ENCODE results near the gene OXER1.

The OXER1 gene

GRCh38 chr2:42754776-42755140 lies 9.2 kb downstream of the OXER1 start:
- H3K9me3 ChIP-seq (ENCODE audit: insufficient read depth, low read length), result no peaks in the 10 kb centered on the region
- H3K4me3 ChIP-seq (ENCODE audit: insufficient read length, low read depth), result no peak overlapping the region
- no peaks in the 10 kb centered on the region for H3K36me3 ChIP-seq (ENCODE audit: insufficient read depth, insufficient read length, low read length)
- H3K4me1 ChIP-seq (ENCODE audit: insufficient read depth, insufficient read length), result peaks cover 11% of the 10 kb centered on the region
- TF ChIP-seq SUZ12 (IDR thresholded peaks at IDR 0.05; ENCODE audit: extremely low read depth, insufficient read depth, insufficient read length) (no peak), ZNF274 (IDR thresholded peaks at IDR 0.05; ENCODE audit: low read depth, low read length) (no peak), YY1 (IDR thresholded peaks at IDR 0.05; ENCODE audit: insufficient read depth, insufficient read length) (no peak)
- H3K27me3 ChIP-seq (ENCODE audit: insufficient read depth, insufficient read length), result no peaks in the 10 kb centered on the region
- no peak for DNase-seq (ENCODE audit: low read depth, low spot score)
- no peak overlapping the region for H3K9ac ChIP-seq (ENCODE audit: insufficient read length, low read depth)

DNA sequence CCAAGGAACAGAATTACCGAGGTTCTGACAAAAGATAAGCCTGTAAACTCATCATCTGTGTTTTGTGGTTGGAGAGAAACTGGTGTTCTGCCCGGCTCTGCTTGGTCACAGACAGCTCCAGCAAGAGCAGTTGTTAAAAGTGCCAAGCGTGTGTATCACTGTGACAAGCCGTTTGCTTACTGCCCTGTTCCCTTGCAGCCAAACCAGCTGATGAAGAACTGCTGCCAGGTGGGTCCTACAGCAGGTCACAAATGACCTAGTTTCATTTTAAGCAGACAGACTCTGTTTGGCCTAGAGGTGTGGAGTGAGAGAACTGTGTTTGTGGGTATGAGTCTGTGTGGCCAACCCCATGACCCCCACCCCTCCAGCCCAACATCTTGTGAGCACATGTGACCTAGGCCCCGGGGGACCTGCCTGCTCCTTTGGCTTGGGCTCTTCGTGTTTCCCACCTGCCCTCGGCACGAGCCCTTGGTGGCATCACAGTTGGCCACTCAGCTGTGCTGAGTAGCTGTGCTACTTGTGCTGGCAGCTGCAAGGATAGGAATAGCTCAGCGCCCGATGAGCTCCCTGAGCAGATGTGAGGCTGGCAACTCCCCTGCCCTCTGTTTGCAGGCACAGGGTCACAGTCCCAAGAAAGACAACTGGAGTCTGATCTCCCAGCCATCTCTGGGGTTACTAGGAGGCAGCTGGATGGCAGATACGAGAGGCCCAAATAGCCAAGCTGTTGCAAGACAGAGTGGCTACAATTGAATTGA lies 9.7 kb downstream of the OXER1 start:
- Histone ChIP-seq H3K9ac (ENCODE audit: insufficient read length, low read depth) (no peak overlapping the region), H3K27me3 (ENCODE audit: insufficient read depth, insufficient read length) (no peaks in the 10 kb centered on the region), H3K36me3 (ENCODE audit: insufficient read depth, insufficient read length, low read length) (no peaks in the 10 kb centered on the region), H3K9me3 (ENCODE audit: insufficient read depth, low read length) (no peaks in the 10 kb centered on the region), H3K4me3 (ENCODE audit: insufficient read length, low read depth) (no peak overlapping the region), H3K4me1 (ENCODE audit: insufficient read depth, insufficient read length) (peaks cover 11% of the 10 kb centered on the region)
- no peak for DNase-seq (ENCODE audit: low read depth, low spot score)
- no peak for TF ChIP-seq YY1 (IDR thresholded peaks at IDR 0.05; ENCODE audit: insufficient read depth, insufficient read length)
- TF ChIP-seq SUZ12 (IDR thresholded peaks at IDR 0.05; ENCODE audit: extremely low read depth, insufficient read depth, insufficient read length), result no peak
- TF ChIP-seq ZNF274 (IDR thresholded peaks at IDR 0.05; ENCODE audit: low read depth, low read length), result no peak

DNA sequence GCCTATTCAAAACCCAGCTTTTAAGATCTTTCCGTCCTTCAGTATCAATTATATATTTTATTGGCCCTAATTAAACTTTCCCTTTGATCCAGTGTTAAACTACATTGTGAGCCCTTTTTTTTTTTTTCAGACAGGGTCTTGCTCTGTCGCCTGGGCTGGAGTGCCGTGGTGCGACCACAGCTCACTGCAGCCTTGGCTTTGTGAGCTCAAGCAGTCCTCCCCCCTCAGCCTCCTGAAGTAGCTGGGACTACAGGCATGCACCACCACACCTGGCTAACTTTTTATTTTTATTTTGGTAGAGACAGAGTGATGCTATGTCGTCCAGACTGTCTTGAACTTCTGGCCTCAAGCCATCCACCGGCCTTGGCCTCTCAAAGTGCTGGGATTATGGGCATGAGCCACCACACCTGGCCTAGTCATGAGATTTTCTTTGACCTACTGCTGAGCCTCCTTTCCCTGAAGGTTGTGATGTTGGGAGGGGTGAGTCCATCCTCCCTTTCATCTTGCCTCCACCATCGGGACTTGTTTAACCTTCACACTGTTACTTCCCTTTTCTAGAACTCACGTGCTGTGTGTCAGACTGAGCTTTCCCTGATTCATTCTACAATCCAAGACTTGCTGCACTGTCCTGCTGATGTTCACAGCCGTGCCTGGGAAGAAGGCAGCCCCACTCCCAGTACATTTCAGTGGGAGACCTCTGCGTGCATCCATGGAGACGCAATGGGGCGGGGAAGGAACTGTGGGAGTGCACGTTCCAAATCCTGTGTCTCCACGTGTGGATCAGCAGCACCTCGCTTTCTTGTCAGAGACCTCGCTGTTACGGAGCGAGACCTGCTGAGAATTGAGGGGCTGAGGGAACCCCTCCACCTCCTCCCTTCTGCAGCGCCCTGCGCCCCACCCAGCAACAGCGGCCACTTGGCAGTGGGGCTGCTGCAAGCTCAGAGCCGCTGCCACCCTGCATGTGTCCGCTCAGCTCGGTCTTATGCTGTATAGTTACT lies 10.8 kb downstream of the OXER1 start:
- no peaks in the 10 kb centered on the region for H3K9me3 ChIP-seq (ENCODE audit: insufficient read depth, low read length)
- TF ChIP-seq SUZ12 (IDR thresholded peaks at IDR 0.05; ENCODE audit: extremely low read depth, insufficient read depth, insufficient read length) (no peak), YY1 (IDR thresholded peaks at IDR 0.05; ENCODE audit: insufficient read depth, insufficient read length) (no peak), ZNF274 (IDR thresholded peaks at IDR 0.05; ENCODE audit: low read depth, low read length) (no peak)
- no peak overlapping the region for H3K9ac ChIP-seq (ENCODE audit: insufficient read length, low read depth)
- H3K4me1 ChIP-seq (ENCODE audit: insufficient read depth, insufficient read length), result peaks cover 11% of the 10 kb centered on the region
- H3K4me3 ChIP-seq (ENCODE audit: insufficient read length, low read depth), result no peak overlapping the region
- no peaks in the 10 kb centered on the region for H3K27me3 ChIP-seq (ENCODE audit: insufficient read depth, insufficient read length)
- DNase-seq (ENCODE audit: low read depth, low spot score), result no peak
- H3K36me3 ChIP-seq (ENCODE audit: insufficient read depth, insufficient read length, low read length), result no peaks in the 10 kb centered on the region

GRCh38 chr2:42752314-42752713 lies 11.6 kb downstream of the OXER1 start:
- no peaks in the 10 kb centered on the region for H3K36me3 ChIP-seq (ENCODE audit: insufficient read depth, insufficient read length, low read length)
- H3K9ac ChIP-seq (ENCODE audit: insufficient read length, low read depth), result no peak overlapping the region
- no peak overlapping the region for H3K4me3 ChIP-seq (ENCODE audit: insufficient read length, low read depth)
- H3K27me3 ChIP-seq (ENCODE audit: insufficient read depth, insufficient read length), result no peaks in the 10 kb centered on the region
- no peak for DNase-seq (ENCODE audit: low read depth, low spot score)
- no peak for TF ChIP-seq ZNF274 (IDR thresholded peaks at IDR 0.05; ENCODE audit: low read depth, low read length)
- TF ChIP-seq SUZ12 (IDR thresholded peaks at IDR 0.05; ENCODE audit: extremely low read depth, insufficient read depth, insufficient read length), result no peak
- TF ChIP-seq YY1 (IDR thresholded peaks at IDR 0.05; ENCODE audit: insufficient read depth, insufficient read length), result no peak
- no peaks in the 10 kb centered on the region for H3K9me3 ChIP-seq (ENCODE audit: insufficient read depth, low read length)
- peaks cover 11% of the 10 kb centered on the region for H3K4me1 ChIP-seq (ENCODE audit: insufficient read depth, insufficient read length)

- no peaks in the 10 kb centered on the region for H3K27me3 ChIP-seq (ENCODE audit: insufficient read depth, insufficient read length)
- no peaks in the 10 kb centered on the region for H3K4me1 ChIP-seq (ENCODE audit: insufficient read depth, insufficient read length)
- no peak for DNase-seq (ENCODE audit: low read depth, low spot score)
- H3K9ac ChIP-seq (ENCODE audit: insufficient read length, low read depth), result no peak overlapping the region
- TF ChIP-seq ZNF274 (IDR thresholded peaks at IDR 0.05; ENCODE audit: low read depth, low read length) (no peak), SUZ12 (IDR thresholded peaks at IDR 0.05; ENCODE audit: extremely low read depth, insufficient read depth, insufficient read length) (no peak), YY1 (IDR thresholded peaks at IDR 0.05; ENCODE audit: insufficient read depth, insufficient read length) (no peak)
- H3K36me3 ChIP-seq (ENCODE audit: insufficient read depth, insufficient read length, low read length), result no peaks in the 10 kb centered on the region
- H3K9me3 ChIP-seq (ENCODE audit: insufficient read depth, low read length), result 0 out of 2 replicates have a peak, but pooled peaks cover 2% of the 10 kb centered on the region
- H3K4me3 ChIP-seq (ENCODE audit: insufficient read length, low read depth), result no peak overlapping the region
Measured at GRCh38 chr2:42748840-42749239, 15.1 kb downstream of the OXER1 start.

DNA sequence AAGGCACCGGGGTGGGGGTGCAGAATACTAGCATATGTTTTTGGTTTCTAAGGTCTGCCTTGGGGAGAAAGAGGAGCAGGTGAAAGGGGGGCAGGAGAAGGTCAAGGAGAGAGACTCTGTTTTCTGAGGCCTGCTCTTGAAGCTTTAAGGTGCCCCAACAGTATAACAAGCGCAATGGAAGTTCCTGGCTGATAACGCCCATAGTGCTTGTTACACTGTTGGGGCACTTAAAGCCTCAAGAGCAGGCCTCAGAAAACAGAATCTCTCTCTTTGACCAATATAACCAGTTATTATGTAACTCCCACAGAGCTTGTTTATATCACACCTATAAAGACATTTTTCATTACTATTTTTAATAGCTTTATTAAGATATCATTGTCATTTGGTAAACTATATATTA lies 16.5 kb downstream of the OXER1 start:
- Histone ChIP-seq H3K9me3 (ENCODE audit: insufficient read depth, low read length) (peaks cover 16% of the 10 kb centered on the region; the same call in 1 of the 2 replicates), H3K9ac (ENCODE audit: insufficient read length, low read depth) (no peak overlapping the region), H3K36me3 (ENCODE audit: insufficient read depth, insufficient read length, low read length) (no peaks in the 10 kb centered on the region), H3K4me1 (ENCODE audit: insufficient read depth, insufficient read length) (no peaks in the 10 kb centered on the region), H3K27me3 (ENCODE audit: insufficient read depth, insufficient read length) (no peaks in the 10 kb centered on the region), H3K4me3 (ENCODE audit: insufficient read length, low read depth) (no peak overlapping the region)
- DNase-seq (ENCODE audit: low read depth, low spot score), result no peak
- TF ChIP-seq SUZ12 (IDR thresholded peaks at IDR 0.05; ENCODE audit: extremely low read depth, insufficient read depth, insufficient read length) (no peak), ZNF274 (IDR thresholded peaks at IDR 0.05; ENCODE audit: low read depth, low read length) (no peak), YY1 (IDR thresholded peaks at IDR 0.05; ENCODE audit: insufficient read depth, insufficient read length) (no peak)

Data from NT2/D1 (cell line).